GM12878 (cell line): ENCODE measurements around the gene PPFIBP1.

Experiments used
- CHD1 ChIP-seq: IDR thresholded peaks from 2 replicates; pipeline ENCODE4 v1.6.1; 2012; ENCODE audit warnings: low read depth, low read length, improper control_type of control experiment
- JUND ChIP-seq: IDR thresholded peaks from 2 replicates; pipeline ENCODE4 v1.6.1; 2012; ENCODE audit warnings: low read depth, mild to moderate bottlenecking, low read length, improper control_type of control experiment, moderate library complexity
- MTA3 ChIP-seq: IDR thresholded peaks from 2 replicates; pipeline ENCODE4 v1.6.1; 2012; ENCODE audit warnings: low read length, inconsistent platforms, borderline replicate concordance
- MYC ChIP-seq: IDR thresholded peaks from 2 replicates; pipeline ENCODE4 v1.6.1; 2011; ENCODE audit warnings: mild to moderate bottlenecking, low read length, moderate library complexity, inconsistent platforms; ENCODE audit not compliant: insufficient read depth, insufficient replicate concordance, insufficient read length, severe bottlenecking
- POLR2AphosphoS5 ChIP-seq: IDR thresholded peaks from 2 replicates; pipeline ENCODE4 v1.6.1; 2011; ENCODE audit warnings: mild to moderate bottlenecking, low read length, inconsistent platforms
- SUPT20H ChIP-seq: IDR thresholded peaks from 2 replicates; pipeline ENCODE4 v1.6.1; 2011; ENCODE audit warnings: low read depth, mild to moderate bottlenecking, low read length, moderate library complexity, borderline replicate concordance; ENCODE audit not compliant: control insufficient read depth
- TF ChIP-seq, protein P1 (sequence below), 3 experiments: IDR thresholded peaks in 2 of 3; conservative IDR thresholded peaks in 1 of 3; 2 replicates each; pipeline ENCODE4 v1.5.1; 2011; ENCODE audit warnings: low read depth in 3 of 3, low read length in 3 of 3, mild to moderate bottlenecking in 3 of 3, control low read depth in 2 of 3, moderate library complexity in 2 of 3, inconsistent platforms in 1 of 3, mixed read lengths in 1 of 3; ENCODE audit not compliant: control insufficient read depth in 2 of 3, insufficient read depth in 1 of 3; ENCODE audit errors: extremely low read depth in 1 of 3

DNA sequence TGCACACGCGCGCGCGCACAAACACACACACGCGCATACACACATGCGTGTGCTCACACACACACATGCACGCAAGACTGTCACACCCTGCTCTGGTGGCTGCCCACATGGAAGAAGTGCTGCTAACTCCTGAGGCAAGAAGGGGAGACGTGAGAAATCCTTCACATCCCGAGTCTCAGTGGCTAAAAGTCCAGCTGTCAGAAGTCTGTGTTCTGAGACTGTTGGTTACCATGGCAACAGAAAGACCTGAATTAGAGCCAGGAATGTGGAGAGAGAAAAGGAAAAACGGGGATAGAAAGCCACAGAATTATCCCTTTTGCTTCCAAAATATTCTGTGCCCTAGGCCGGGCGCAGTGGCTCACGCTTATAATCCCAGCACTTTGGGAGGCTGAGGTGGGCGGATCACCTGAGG lies 71.2 kb downstream of the PPFIBP1 start:
- no peak for TF ChIP-seq POLR2AphosphoS5
- no peak for TF ChIP-seq SUPT20H
- no peak for TF ChIP-seq JUND
- no peak for TF ChIP-seq MTA3
- TF ChIP-seq, protein P1, sequence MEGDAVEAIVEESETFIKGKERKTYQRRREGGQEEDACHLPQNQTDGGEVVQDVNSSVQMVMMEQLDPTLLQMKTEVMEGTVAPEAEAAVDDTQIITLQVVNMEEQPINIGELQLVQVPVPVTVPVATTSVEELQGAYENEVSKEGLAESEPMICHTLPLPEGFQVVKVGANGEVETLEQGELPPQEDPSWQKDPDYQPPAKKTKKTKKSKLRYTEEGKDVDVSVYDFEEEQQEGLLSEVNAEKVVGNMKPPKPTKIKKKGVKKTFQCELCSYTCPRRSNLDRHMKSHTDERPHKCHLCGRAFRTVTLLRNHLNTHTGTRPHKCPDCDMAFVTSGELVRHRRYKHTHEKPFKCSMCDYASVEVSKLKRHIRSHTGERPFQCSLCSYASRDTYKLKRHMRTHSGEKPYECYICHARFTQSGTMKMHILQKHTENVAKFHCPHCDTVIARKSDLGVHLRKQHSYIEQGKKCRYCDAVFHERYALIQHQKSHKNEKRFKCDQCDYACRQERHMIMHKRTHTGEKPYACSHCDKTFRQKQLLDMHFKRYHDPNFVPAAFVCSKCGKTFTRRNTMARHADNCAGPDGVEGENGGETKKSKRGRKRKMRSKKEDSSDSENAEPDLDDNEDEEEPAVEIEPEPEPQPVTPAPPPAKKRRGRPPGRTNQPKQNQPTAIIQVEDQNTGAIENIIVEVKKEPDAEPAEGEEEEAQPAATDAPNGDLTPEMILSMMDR (IDR thresholded peaks at IDR 0.05 in 2 of 3, conservative IDR thresholded peaks at IDR 0.05 in 1 of 3; ENCODE audit: control insufficient read depth in 2 of 3, extremely low read depth in 1 of 3, insufficient read depth in 1 of 3, low read depth in 3 of 3, low read length in 3 of 3): no peak
- TF ChIP-seq MYC: no peak
- no peak for TF ChIP-seq CHD1
